Duodenal mucosa (tissue), 2 donors: ENCODE data around the gene JPT2.

Experiments used
- H3K27ac ChIP-seq: one replicate; pipeline ENCODE4 v1.7.0; 2013; ENCODE audit warnings: low read depth, low read length
- H3K27me3 ChIP-seq, 2 donors: one replicate each; pipeline ENCODE4 v1.7.0; 2013; ENCODE audit warnings: low read length in 2 of 2, control low read depth in 1 of 2; ENCODE audit not compliant: insufficient read depth in 2 of 2, control insufficient read depth in 1 of 2
- H3K36me3 ChIP-seq, 2 donors: one replicate each; pipeline ENCODE4 v1.7.0; 2013; ENCODE audit warnings: low read length in 2 of 2, control low read depth in 1 of 2; ENCODE audit not compliant: insufficient read depth in 2 of 2, control insufficient read depth in 1 of 2
- H3K4me1 ChIP-seq, 2 donors: one replicate each; pipeline ENCODE4 v1.7.0; 2013; ENCODE audit warnings: low read length in 2 of 2, control low read depth in 1 of 2; ENCODE audit not compliant: insufficient read depth in 2 of 2, control insufficient read depth in 1 of 2
- H3K4me3 ChIP-seq, 2 donors: one replicate each; pipeline ENCODE4 v1.7.0; 2013; ENCODE audit warnings: low read length in 2 of 2, low read depth in 1 of 2
- H3K9ac ChIP-seq, 2 donors: one replicate each; pipeline ENCODE4 v1.7.0; 2013; ENCODE audit warnings: low read length in 2 of 2, low read depth in 1 of 2
- H3K9me3 ChIP-seq, 2 donors: one replicate each; pipeline ENCODE4 v1.7.0; 2013; ENCODE audit warnings: low read length in 2 of 2, control low read depth in 1 of 2; ENCODE audit not compliant: control insufficient read depth in 1 of 2

JPT2 gene

DNA sequence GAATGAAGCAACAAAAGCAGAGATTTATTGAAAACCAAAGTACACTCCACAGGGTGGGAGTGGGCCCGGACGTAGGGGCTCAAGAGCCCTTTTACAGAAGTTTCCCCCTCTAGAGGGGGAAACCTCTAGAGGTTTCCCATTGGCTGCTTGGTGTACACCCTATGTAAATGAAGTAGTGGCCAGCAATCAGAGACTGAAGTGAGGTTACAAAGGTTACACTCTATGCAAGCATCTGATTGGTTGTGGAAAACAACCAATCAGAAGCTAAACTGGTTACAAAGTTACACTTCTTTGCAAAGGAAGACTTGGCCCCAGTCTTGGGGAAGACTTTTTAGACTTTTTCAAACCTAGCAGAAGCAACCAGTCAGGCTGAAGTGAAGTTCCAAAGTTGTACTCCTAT lies 38.8 kb upstream of the JPT2 start:
- no peaks in the 10 kb centered on the region for H3K9me3 ChIP-seq
- H3K27ac ChIP-seq = no peak overlapping the region
- H3K4me3 ChIP-seq = no peak overlapping the region
- H3K9ac ChIP-seq = no peak overlapping the region
- H3K4me1 ChIP-seq = no peaks in the 10 kb centered on the region
- H3K27me3 ChIP-seq = no peaks in the 10 kb centered on the region
- peaks cover 45 to 88% of the 10 kb centered on the region in 2 donors for H3K36me3 ChIP-seq

DNA sequence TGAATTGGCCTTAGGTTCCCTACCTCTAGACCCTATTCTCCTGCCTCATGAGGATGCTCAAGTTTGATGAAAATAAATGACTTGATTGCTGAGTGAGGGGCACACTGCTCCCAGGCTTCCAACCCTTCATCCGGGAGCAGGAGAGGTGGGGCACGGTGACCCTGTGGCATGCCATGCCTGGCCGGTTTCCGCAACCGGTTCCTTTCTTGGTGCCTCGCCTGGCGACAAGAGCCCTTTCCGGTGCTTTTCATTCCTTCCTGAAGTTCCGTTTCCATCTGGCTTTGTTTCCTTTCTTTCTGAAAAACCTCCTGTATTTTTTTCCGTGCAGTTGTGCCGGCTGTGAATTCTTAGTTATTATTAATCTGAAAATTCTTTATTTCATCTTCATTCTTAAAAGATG lies 38.2 kb upstream of the JPT2 start:
- H3K9ac ChIP-seq = no peak overlapping the region
- peaks cover 44 to 87% of the 10 kb centered on the region in 2 donors for H3K36me3 ChIP-seq
- no peaks in the 10 kb centered on the region for H3K27me3 ChIP-seq
- H3K27ac ChIP-seq = no peak overlapping the region
- H3K4me1 ChIP-seq = no peaks in the 10 kb centered on the region
- no peak overlapping the region for H3K4me3 ChIP-seq
- no peaks in the 10 kb centered on the region for H3K9me3 ChIP-seq

DNA sequence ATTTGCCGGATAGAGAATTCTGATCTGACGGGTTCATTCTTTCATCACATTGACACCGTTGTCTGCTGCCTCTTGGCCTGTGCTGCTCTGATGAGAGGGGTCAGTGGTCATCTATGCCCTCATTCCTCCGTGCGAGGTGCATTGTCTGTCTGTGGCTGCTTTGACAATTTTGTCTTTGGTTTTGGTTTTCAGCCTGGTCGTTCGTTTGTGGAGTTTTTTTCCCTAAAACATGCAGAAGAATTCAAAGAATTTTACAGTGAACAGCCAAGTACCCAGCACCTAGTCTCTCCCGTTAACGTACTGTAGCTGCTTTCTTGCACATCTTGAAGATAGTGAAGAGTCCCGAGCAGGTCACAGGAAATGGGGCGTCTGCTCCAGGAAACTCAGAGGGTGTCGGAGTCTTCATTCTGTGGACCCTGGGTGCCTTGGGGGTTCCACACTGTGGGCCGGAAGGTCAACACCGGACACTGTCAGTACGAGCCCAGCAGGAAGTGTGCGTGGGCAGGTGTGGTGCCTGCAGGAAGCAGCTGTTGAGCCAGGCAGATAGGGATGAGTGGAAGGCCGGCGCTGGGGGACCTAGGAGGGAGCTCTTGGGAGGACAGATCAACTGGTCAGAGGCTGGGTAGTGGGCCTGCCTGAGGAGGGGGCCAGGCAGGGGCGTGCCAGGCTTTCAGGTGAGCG lies 37.7 kb upstream of the JPT2 start:
- H3K4me3 ChIP-seq = no peak overlapping the region
- no peak overlapping the region for H3K9ac ChIP-seq
- H3K27me3 ChIP-seq = no peaks in the 10 kb centered on the region
- no peak overlapping the region for H3K27ac ChIP-seq
- no peaks in the 10 kb centered on the region for H3K9me3 ChIP-seq
- H3K36me3 ChIP-seq = peaks cover 44 to 84% of the 10 kb centered on the region in 2 donors
- H3K4me1 ChIP-seq = no peaks in the 10 kb centered on the region

DNA sequence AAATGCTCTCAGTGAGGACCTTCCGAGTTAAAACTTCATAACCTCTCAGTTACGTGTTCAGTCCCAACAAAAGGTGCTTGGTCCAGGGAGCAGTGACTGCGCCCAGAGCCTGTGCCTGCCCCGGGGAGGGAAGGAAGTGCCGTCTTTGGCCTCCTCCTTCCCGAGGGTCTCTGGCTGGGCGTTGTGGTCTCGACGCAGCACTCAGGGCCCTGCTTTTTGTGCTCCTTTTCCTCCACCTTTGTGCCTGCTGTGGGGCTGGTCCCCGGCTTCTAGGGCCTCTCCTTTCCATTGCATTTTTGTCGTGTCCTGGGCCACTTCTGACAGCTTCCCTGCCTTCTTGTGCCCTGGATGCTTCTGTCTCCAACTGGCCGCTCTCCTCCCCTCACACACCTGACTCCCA lies 36.8 kb upstream of the JPT2 start:
- H3K27me3 ChIP-seq = no peaks in the 10 kb centered on the region
- H3K4me3 ChIP-seq = no peak overlapping the region
- peaks cover 44 to 89% of the 10 kb centered on the region in 2 donors for H3K36me3 ChIP-seq
- no peaks in the 10 kb centered on the region for H3K9me3 ChIP-seq
- no peaks in the 10 kb centered on the region for H3K4me1 ChIP-seq
- H3K9ac ChIP-seq = no peak overlapping the region
- H3K27ac ChIP-seq = no peak overlapping the region

DNA sequence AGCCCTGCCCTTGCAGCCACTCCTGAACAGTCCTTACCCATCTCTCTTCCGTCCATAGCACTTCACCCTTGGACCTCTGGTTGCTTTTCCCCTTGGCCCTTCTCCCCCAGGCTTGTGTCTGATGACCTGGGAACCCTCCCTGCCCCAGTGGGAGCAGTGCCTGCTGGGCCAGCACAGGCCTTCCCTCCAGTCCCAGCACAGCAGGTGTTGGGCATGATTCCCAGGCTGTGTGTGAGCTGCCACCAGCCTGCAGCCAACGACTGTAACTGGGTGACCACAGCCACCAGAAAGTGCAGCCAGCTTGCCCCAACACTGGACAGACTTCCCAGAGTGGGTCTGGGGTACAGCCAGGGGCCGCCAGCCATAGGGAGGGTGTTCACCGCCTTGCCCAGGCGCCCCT lies 35.9 kb upstream of the JPT2 start:
- H3K4me1 ChIP-seq = no peaks in the 10 kb centered on the region
- no peaks in the 10 kb centered on the region for H3K9me3 ChIP-seq
- peaks cover 44 to 91% of the 10 kb centered on the region in 2 donors for H3K36me3 ChIP-seq
- H3K27me3 ChIP-seq = no peaks in the 10 kb centered on the region
- no peak overlapping the region for H3K4me3 ChIP-seq
- H3K9ac ChIP-seq = no peak overlapping the region
- H3K27ac ChIP-seq = no peak overlapping the region

- Histone ChIP-seq H3K9me3 (no peaks in the 10 kb centered on the region), H3K27me3 (no peaks in the 10 kb centered on the region), H3K27ac (no peak overlapping the region), H3K4me3 (no peak overlapping the region), H3K9ac (no peak overlapping the region), H3K36me3 (peaks cover 44 to 85% of the 10 kb centered on the region in 2 donors), H3K4me1 (no peaks in the 10 kb centered on the region)
These were observed 35.3 kb upstream of the JPT2 start for GRCh38 chr16:1642753-1643152.

DNA sequence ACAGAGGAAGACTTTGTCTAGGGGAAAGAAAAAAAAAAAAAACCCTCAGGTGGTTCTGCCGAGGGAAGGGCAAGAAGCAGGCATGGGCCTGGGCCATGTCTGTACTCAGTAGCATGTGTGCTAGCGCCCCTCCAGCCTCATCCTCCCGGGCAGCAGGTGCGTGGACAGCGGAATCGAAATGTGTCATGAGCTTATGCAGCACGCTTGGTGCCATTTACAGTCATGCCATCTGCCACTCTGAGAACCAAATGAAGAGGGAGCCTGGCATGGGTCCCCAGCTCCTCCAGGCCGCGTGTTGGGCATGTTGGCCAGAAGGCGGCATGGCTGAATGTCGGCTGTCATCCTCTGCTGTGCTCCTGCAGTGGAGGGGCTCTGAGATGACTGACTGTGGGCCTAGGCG lies 34.6 kb upstream of the JPT2 start:
- H3K27ac ChIP-seq = no peak overlapping the region
- no peak overlapping the region for H3K4me3 ChIP-seq
- H3K36me3 ChIP-seq = peaks cover 37 to 78% of the 10 kb centered on the region in 2 donors
- no peak overlapping the region for H3K9ac ChIP-seq
- H3K27me3 ChIP-seq = no peaks in the 10 kb centered on the region
- no peaks in the 10 kb centered on the region for H3K4me1 ChIP-seq
- no peaks in the 10 kb centered on the region for H3K9me3 ChIP-seq

GRCh38 chr16:1645914-1646525 lies 32.1 kb upstream of the JPT2 start:
- no peak overlapping the region for H3K9ac ChIP-seq
- H3K4me3 ChIP-seq = no peak overlapping the region
- H3K4me1 ChIP-seq = no peaks in the 10 kb centered on the region
- no peak overlapping the region for H3K27ac ChIP-seq
- H3K9me3 ChIP-seq = no peaks in the 10 kb centered on the region
- H3K36me3 ChIP-seq = peaks cover 30 to 58% of the 10 kb centered on the region in 2 donors
- no peaks in the 10 kb centered on the region for H3K27me3 ChIP-seq

DNA sequence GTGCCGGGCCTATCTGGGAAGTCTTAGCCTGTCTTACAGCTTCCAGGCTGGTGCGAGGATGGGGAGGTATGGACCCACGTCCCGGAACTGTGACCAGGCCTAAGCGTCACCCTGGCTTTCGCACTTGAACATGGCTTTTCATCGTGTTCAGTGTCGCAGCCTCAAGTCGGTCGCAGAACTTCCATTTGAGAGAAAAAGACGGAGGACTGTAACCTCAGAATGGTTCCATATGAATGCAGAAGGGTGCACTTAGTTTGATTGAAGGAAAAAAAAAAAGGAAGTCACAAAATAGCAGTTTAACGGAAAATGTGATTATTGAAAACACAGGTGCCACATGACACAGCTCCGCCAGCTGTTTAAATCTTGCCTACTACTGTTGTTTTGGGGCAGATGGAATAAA lies 30.2 kb upstream of the JPT2 start:
- Histone ChIP-seq H3K9me3 (no peaks in the 10 kb centered on the region), H3K4me3 (no peak overlapping the region), H3K27ac (no peak overlapping the region), H3K9ac (no peak overlapping the region), H3K27me3 (no peaks in the 10 kb centered on the region), H3K36me3 (peaks cover 23 to 58% of the 10 kb centered on the region in 2 donors), H3K4me1 (no peaks in the 10 kb centered on the region)

DNA sequence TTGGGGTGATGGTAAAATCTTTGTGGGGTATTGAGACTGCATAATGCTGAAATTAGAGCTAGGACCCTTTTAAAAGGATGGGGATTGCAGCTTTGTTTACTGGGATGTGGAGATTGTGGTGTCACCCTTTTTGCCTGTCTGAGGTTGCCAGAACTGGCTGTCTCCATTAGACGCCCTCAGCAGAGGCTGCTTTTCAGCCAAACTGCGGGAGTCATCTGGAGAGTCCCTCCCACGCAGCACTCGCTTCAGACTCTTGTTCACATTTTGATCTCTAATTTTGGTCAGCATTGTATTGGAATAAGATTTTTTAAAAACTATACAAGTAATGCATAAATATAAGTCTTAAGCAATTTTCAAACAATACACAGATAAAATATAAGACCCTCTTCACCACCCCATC lies 27.9 kb upstream of the JPT2 start:
- Histone ChIP-seq H3K9me3 (no peaks in the 10 kb centered on the region), H3K4me1 (no peaks in the 10 kb centered on the region), H3K36me3 (peaks cover 24 to 59% of the 10 kb centered on the region in 2 donors), H3K4me3 (no peak overlapping the region), H3K27me3 (no peaks in the 10 kb centered on the region), H3K27ac (no peak overlapping the region), H3K9ac (no peak overlapping the region)
